ENCODE results near the gene POLD4.
A peak's percentile ranks its signal among the peaks of the same experiment; 100 is the strongest.
"Not testable (repeated sequence)": the region's sequence is repeated elsewhere in the genome, so short reads cannot be mapped to it uniquely, and the experiment has no call there.

POLD4 gene

GRCh38 chr11:67353317-67354074 is at the start of gene POLD4:
POLD4 (minus strand) TSS chr11:67353546; CDS start chr11:67353399, 147 bp downstream.
- DNase-seq, result peak; percentile 97

- not testable (repeated sequence) for DNase-seq
Observed at GRCh38 chr11:67403085-67403484, 49.7 kb upstream of the POLD4 start.

GRCh38 chr11:67402192-67402839 is 49.0 kb upstream of the POLD4 start:
- DNase-seq, result not testable (repeated sequence)

- peak; percentile 92 for DNase-seq
Observed at GRCh38 chr11:67401495-67402191, 48.3 kb upstream of the POLD4 start, which contains the start of gene PPP1CA. PPP1CA (minus strand) TSS chr11:67401858; CDS start chr11:67401782, 76 bp downstream.

- no peak for DNase-seq
Observed at GRCh38 chr11:67400942-67401494, 47.7 kb upstream of the POLD4 start.

- DNase-seq, result no peak
Observed at GRCh38 chr11:67400251-67400941, 47.0 kb upstream of the POLD4 start.

- DNase-seq, result no peak
Observed at GRCh38 chr11:67398661-67399563, 45.6 kb upstream of the POLD4 start.

- no peak for DNase-seq
Observed at GRCh38 chr11:67397986-67398660, 44.8 kb upstream of the POLD4 start.

- DNase-seq, result no peak
Observed at GRCh38 chr11:67397536-67397935, 44.2 kb upstream of the POLD4 start.

- no peak for DNase-seq
Observed at GRCh38 chr11:67396587-67397389, 43.4 kb upstream of the POLD4 start.

- DNase-seq, result no peak
Observed at GRCh38 chr11:67396259-67396581, 42.9 kb upstream of the POLD4 start.

- no peak for DNase-seq
Observed at GRCh38 chr11:67395555-67396258, 42.4 kb upstream of the POLD4 start.

GRCh38 chr11:67393990-67394389 is 40.6 kb upstream of the POLD4 start:
- DNase-seq, result no peak

GRCh38 chr11:67393437-67393836 is 40.1 kb upstream of the POLD4 start:
- DNase-seq, result no peak

GRCh38 chr11:67392183-67392715 is 38.9 kb upstream of the POLD4 start:
- no peak for DNase-seq

GRCh38 chr11:67391304-67392182 is 38.2 kb upstream of the POLD4 start, which contains the start of gene RAD9A:
RAD9A (plus strand) TSS chr11:67391986; CDS start chr11:67392045, 59 bp downstream.
- DNase-seq, result peak; percentile 95

- DNase-seq, result no peak
Observed at GRCh38 chr11:67390947-67391303, 37.6 kb upstream of the POLD4 start.

- DNase-seq, result peak; percentile 72
Observed at GRCh38 chr11:67389477-67389876, 36.1 kb upstream of the POLD4 start.

Measured in activated CD4-positive, alpha-beta T cell treated with anti-CD3 and anti-CD28 coated beads for 48 hours (primary cell).